Measurements from ENCODE around the gene EP400.
"Not testable (repeated sequence)": the region's sequence is repeated elsewhere in the genome, so short reads cannot be mapped to it uniquely, and the experiment has no call there.

Gene EP400

DNA sequence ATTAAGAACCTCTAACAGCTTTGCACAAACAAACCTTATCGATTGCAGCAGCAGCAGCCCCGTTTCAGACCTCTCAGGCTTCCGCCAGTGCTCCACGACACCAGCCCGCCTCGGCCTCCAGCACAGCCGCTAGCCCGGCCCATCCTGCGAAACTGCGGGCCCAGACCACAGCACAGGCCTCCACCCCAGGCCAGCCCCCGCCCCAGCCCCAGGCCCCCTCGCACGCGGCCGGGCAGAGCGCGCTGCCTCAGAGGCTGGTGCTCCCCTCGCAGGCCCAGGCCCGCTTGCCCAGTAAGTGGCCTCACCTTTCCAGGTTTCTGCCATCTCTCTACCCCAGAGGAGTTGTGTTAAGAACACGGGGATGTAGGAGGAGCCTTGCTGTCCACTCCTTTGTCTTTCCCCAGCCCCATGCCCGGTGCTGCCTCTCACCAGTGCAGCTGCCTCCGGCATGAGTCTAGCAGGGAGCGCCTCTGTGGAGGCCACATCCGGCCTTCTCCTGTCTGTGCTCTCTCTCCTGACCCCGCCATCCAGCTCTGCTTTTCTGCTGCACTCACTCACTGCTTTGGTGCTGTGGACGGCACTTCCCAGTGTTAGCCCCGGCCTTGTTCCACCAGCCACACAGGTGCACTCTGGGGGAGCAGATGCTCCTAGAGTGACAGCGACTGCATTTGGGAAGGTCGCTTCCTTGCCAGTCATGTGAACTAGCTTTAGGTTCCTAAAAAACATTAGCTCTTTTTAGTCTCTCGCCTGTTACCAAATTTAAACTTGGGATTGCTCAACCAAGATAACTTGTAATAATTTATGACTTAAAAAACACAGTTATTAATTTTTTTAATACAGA is 71.5 kb downstream of the EP400 start:
- DNase-seq: no peak

DNA sequence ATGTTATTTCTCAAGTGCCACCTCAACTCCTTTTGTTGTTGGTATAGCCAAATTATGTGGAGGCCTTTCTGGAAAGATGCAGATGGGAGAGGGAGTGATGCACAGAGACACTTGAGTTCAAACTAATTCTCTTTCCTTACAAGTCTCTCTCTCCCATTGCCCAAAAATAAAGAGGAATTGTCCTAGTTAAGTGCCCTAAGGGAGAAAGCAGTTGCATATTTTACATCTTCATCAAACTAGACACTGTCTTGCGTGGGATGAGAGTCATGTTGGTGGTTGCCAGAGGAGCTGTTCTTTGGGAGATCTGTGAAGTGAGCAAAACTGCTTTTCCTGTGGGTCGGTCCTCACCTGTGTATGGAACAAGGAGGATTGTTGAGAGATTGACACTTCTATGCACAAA is 72.2 kb downstream of the EP400 start:
- DNase-seq: no peak

DNA sequence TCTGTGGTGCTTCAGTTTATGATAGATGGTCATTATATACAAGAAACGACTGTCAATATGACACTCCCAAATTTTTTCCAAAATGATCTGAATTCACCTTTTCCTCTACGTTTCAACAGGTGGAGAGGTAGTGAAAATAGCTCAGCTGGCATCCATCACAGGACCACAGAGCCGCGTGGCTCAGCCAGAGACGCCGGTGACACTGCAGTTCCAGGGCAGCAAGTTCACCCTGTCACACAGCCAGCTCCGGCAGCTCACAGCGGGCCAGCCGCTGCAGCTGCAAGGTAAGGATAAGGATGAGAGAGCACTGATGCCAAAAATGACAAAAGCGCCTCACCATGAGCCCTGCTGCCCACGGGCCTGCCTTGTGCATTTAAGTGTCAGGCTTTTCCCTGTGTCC is 73.9 kb downstream of the EP400 start:
- no peak for DNase-seq

DNA sequence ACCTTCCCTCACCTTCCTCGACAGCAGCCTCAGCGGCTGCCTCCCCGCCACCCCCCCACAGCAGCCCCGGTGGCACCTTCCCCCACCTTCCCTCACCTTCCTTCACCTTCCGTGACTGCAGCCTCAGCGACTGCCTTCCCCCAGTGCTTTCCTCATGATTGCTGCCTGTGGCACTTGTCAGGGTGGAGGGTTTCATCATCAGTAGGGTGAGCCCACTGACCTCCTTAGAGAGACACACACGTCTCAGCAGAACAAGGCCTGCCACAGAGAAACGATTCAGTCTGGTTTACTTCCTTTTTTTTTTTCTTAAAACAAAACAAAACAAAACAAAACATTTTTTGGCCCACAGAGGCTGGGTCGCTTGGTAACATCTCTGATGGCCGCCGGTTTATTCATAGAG is 75.0 kb downstream of the EP400 start:
- no peak for DNase-seq

DNA sequence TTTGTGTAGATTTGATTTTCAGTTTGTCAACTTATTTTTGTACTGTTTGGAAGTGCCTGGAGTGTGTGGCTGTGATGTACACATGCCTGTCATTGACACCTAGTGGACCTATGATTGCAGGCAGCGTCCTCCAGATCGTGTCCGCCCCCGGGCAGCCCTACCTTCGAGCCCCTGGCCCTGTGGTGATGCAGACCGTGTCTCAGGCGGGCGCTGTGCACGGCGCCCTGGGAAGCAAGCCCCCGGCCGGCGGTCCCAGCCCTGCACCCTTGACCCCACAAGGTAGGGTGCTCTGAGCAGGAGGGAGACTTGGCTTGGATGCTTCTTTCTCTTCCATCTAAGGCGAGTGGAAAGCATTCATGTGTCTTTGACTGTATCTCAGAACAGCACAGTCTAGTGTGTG is 75.8 kb downstream of the EP400 start:
- no peak for DNase-seq

DNA sequence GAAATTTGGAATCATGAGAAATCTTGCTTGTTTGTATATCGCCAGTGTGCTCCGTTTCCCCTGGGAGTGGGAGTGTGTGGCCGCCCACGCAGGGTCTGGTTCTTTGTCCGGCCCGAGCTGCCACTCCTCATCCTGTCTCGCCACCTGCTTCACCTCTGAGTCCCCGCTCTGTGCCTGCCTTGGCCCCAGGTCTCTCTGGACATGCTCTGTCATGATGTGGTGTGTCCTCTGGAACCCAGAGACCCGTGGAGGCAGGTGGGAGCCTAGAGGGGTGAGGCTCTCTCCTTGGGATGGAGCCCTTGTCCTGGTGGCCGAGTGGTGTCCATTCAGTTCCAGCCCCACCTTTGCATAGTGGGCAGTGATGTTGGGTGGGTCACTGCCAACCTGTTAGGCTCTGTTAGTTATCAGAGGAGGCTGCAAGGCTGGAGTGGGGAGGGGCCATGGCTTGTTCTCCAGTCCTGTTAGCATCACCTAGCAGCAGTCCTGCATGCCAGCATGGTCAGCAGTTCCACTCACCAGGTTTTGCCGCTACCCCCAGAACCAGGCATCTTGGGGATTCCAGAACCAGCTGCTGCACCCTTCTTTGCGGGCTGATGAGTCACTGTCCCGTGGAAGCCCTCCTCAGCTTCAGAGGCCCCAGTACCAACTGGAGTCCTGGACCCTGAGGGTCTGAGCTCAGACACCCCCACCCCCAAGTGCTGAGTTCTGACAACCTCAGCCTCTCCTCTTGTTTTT is 76.5 kb downstream of the EP400 start:
- no peak for DNase-seq

DNA sequence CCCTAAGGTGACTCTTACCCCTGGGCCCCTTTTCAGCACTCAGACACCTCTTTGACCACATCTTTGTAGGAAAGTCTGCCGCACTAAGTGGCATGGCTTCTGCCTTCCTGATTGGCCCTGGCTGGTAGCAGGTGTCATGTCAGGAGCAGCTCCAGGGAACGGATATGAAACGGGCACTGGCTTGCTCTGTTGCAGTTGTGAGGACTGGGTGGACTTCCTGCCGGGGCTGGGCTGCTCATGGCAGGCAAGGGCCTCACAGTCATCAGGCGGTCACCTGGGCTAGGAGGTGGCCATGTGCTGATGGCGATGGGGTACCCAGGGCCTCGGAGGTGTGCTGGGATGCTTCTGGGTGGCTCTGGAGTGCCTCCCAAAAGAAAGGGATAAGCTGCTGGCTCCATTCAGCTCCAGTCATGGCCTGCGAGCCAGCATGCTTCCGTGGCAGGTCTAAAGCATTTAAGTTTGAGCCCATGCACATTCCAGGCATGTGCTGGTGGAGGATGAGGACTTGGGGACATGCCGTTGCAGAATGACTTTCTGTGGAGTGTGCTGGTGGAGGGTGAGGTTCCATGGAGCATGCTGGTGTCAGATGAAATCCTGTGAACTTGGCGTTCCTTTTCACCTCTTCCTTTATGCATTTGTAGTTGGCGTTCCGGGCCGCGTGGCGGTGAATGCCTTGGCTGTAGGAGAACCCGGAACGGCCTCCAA is 77.2 kb downstream of the EP400 start:
- no peak for DNase-seq

DNA sequence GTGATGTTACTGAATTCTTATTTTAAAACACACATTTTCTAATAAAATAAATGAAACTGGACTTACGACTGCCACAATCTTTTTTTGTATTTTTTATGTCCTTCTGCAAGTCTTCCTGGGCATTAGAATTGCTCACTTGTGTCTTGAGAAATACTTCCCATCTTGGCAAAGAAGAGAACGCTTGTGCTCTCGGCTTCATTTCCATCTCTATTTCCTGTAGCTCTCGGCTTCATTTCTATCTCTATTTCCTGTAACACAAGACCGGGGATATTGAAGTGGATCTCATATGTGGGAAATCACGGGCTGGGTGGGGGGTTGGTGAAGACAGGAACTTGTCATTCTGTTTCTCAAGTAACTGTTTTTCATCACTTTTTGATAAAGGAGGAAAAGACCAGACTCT is 77.9 kb downstream of the EP400 start:
- DNase-seq: no peak

DNA sequence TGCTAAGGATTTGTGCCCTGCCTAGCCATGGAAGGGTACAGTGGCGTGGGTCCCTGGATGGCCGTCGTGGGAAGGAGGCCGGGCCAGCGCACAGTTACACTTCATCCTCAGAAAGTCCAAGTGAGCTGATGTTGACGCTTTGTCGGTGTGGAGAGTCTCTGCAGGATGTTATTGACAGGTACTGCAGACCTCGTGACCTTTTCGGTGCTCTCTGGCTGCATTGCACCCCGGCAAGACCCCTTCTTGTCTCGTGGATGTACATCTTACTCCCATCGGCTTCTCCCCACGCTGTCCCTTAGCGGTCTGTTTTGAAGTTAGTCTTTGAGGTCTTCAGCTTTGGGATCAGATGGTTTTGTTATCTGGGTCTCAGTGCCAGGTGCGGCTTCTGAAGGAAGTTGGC is 78.4 kb downstream of the EP400 start:
- DNase-seq: no peak

DNA sequence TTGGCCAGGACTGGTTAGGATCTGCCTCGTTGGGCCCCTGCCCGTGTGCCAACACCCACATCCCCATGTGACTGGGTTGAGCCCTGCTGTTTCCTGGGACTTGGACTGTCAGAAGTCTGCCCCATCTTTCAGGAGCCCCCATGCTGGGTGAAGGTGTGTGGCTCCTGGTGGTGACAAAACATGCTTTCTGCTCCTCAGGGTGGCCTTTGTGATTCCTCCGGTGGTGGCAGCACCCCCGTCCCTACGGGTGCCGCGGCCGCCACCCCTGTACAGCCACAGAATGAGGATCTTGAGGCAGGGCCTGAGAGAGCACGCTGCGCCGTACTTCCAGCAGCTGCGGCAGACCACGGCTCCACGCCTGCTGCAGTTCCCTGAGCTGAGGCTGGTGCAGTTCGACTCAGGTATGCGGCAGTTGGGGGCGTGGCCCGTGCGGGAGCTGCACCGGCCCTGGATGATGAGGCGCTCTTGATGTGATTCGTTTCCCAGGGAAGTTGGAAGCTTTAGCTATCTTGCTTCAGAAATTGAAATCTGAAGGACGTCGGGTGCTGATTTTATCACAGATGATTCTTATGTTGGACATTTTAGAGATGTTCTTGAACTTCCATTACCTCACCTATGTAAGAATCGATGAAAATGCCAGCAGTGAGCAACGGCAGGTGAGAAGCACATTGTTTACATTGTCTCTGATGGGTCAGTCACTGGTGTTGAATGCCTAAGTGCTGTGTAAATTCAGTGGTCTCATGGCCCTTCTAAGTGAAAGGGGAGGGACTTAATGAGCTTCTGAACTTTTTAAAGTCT is 80.0 kb downstream of the EP400 start:
- DNase-seq: no peak

DNA sequence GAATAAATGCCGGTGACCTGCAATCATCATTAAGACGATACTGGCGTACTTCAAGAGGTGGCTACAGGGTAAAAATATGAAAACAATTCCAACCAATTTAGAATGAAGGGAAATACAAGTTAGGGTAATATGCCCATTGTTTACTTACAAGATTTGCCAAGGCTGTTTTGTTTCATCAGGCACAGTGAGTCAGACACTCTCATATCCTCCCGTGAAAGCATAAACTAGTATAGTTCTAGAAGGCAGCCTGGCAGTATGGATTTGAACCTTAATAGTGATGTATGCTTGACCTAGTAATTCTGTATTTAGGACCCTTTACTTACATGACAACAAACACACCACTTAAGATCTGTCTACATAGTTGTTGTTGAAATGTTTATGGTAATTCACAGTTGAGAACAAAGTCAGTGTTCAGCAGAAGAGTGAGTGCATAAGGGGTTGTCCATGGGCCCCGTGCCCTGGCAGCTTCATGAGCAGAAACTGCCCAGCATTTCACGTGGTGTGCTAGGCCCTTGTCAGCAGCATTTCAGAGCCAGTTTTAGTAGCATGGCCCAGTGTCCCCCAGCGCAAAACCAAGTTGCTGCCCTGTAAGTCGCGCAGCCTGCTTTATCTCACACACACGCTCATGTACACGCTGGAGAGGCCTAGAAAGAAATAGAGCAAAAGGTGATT is 80.8 kb downstream of the EP400 start:
- no peak for DNase-seq

DNA sequence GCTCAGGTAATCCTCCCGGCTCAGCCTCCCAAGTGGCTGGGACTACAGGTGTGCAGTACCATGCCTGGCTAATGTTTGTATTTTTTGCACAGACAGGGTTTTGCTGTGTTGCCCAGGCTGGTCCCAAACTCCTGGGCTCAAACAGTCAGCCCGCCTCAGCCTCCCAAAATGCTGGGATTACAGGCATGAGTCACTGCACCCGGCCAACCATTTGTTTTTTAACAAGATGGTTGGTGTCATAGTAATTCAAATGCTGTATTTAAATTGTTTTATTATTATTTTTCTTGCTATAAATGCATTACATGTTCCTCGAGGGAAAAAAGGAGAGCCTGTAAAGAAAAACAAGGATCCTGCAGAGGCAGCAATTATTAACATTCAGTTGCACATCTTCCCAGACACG is 83.9 kb downstream of the EP400 start:
- DNase-seq: no peak

DNA sequence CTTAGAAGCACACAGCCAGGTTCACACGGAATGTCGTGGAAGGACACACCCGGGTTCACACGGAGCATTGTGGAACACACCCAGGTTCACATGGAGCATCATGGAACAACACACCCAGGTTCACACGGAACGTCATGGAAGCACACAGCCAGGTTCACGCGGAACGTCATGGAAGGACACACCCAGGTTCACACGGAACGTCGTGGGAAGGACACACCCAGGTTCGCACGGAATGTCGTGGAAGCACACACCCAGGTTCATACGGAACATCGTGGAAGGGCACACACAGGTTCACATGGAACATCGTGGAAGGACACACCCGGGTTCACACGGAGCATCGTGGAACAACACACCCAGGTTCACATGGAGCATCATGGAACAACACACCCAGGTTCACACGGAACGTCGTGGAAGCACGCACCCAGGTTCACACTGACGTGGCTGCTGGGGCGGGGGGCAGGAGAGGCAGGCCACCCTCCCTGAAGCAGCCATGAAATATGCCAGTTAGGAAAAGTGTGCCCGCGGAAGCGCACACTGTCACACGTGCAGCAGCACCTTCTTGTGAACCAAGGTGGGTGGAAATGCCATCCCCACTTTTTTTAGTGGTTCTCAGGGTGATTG is 86.4 kb downstream of the EP400 start:
- no peak for DNase-seq

DNA sequence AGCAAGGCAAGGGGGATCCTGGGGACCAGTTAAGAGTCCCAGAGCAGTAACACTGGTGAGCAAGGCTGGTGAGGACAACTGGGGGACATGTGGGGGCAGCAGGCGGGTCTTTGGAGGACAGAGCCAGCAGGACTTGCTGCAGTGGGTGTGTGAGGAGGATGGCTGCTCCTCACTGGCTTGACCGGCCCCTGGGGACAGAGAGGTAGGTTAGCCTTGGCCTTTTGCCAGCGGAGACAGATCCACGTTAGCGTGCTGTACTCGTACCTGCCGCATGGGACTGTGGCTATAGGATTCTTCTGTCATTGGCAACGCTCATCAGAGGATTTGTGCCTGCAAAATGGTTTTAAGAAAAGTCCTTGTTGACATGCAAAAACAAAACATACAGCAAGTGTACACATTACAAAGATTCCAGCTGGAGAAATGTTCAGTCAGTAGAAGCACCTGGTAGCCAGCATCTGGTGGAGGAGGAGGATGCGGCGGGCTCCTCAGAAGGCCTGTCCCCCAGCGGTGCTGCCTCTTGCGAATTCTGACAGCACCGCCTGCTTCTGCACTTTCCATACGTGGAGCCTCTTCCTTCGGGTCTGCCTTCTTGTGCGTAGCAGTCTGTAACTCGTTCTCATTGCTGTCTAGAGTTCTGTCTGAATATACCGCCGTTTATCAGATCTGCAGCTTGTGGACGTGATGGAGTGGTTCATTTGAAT is 91.3 kb downstream of the EP400 start:
- no peak for DNase-seq

DNA sequence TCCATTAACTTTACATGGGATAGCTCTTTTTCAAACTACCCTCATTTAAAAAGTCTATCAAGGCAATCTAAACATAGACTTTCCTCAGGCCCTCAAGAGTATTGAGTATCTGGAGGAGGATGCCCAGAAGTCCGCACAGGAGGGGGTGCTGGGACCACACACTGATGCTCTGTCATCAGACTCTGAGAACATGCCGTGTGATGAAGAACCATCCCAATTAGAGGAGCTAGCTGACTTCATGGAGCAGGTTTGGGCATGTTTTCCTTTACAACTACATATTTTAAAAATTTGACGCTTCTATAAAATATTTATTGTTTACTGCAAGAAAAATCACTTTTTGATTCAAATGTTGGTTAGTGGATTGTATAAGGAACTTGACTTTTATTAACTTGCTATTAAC is 93.5 kb downstream of the EP400 start:
- DNase-seq: no peak

DNA sequence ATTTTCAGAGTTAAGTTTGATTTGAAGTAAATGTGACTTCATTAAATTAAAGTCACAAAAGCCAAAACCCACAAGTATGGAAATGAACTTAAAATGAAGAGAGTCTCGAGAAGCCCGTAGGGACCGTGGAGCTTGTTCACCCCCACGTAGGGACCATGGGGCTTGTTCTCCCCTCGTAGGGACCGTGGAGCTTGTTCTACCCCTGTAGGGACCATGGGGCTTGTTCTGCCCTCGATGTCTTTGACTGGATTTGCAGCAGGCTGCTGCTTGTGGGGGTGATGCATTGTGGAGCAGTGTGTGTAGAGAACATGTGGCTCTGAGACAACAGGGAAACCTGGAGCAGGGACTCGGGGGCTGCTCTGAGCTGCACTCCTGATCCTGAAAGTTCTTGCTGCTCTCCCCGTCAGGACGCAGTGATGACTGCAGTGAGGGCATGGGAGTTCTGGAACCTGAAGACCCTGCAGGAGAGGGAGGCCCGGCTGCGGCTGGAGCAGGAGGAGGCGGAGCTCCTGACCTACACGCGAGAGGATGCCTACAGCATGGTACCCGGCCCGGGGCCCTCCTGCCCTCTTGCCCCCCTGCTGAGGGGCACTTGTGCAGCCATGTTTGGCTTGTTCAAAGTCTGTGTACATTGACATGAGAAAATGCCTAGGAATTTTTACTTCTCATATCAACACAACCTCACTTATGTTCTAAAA is 94.2 kb downstream of the EP400 start:
- DNase-seq: no peak

DNA sequence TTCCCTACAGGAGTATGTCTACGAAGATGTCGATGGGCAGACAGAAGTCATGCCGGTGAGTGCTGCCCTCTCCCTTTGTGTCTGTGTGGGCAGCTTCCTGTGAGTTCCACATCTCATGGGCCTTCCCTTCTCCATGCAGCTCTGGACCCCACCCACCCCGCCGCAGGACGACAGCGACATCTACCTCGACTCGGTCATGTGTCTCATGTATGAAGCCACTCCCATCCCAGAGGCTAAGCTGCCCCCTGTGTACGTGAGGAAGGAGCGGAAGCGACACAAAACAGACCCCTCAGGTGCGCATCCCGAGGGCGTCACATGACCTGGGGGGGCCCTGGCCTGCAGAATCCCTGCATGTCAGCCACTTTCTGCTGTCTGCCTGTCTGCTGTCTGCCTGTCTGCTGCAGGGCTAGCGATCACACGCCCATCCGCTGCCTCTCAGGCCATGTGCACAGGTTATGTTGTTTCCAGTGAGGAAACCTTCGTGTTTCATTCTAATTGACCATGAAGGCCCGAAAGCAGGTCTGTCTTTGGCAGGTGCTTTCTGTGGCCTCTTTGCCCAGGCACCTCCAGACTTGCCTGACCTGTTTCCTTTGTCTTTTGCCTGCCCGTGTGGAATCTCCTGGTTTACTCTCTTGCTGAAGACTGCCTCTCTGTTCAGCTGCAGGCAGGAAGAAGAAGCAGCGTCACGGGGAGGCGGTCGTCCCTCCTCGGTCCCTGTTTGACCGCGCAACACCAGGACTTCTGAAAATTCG is 95.1 kb downstream of the EP400 start:
- DNase-seq: no peak

DNA sequence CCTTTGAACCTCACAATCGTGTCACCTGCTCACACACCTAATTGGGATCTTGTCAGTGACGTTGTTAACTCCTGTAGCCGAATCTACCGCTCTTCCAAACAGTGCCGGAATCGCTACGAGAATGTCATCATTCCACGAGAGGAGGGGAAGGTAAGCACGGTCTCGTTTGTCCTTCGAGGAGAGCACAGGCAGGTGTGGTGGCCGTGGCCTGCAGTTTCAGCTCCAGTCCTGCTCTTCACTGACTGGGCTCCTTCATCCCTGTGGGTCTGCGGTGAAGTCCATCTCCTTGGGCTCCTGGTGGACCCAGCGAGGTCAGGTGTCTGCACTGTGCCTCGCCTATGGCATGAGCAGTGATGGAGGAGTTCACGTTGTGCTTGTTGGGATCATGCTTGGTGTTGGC is 96.0 kb downstream of the EP400 start:
- DNase-seq: no peak

DNA sequence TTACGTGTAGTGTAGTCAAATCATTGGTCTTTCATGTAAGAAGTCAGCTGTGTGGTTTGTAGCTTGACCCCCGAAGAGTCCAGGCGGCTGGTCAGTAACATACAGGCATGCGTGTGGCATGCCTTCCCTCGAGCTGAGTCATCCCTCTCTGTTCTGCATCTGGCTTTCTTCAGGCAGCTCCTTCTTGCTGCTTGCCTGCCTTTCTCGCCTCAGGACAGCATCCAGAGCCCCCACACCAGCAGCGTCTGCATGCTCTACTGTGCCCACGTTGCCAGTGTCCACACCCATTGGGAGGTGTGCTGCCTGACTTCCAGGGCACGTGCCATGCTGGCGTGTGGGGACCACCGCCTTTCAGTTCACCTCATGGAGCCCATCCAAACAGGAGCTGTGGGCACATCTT is 96.8 kb downstream of the EP400 start:
- no peak for DNase-seq

DNA sequence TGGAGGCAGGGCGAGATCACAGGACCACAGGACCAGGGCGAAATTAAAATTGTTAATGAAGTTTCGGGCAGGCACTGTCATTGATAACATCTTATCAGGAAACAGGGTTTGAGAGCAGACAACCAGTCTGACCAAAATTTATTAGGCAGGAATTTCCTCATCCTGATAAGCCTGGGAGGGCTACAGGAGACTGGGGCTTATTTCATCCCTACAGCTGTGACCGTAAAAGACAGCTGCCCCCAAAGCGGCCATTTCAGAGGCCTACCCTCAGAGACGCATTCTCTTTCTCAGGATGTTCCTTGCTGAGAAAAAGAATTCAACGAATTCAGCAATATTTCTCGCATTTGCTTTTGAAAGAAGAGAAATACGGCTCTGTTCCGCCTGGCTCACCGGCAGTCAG is 97.9 kb downstream of the EP400 start:
- not testable (repeated sequence) for DNase-seq

Data from right hindlimb (tissue), 1 donor.